Kidney epithelial cell (primary cell): ENCODE measurements around the gene OSTF1. TPM values are rescaled to one million over a fixed set of nuclear protein-coding genes. Genes with fewer than 3 reads are reported as not detected.

Experiments used
- DNase-seq: peaks from one replicate; pipeline ENCODE4 v3.0.0-alpha.2; 2010; ENCODE audit warnings: low read depth
- H3K27me3 ChIP-seq: 2 replicates; pipeline ENCODE4 v1.6.0; 2011; ENCODE audit warnings: low read length; ENCODE audit not compliant: control insufficient read depth, insufficient read depth
- H3K36me3 ChIP-seq: 2 replicates; pipeline ENCODE4 v1.5.1; 2011; ENCODE audit warnings: low read length; ENCODE audit not compliant: control insufficient read depth, insufficient read depth
- H3K4me3 ChIP-seq: 2 replicates; pipeline ENCODE4 v1.5.1; 2011; ENCODE audit warnings: low read depth, mild to moderate bottlenecking, control low read depth, low read length
- total RNA-seq: library from RNA; depleted of rRNA; stranded (reverse); fragments of >200 nt; gene quantifications from 2 replicates; pipeline ENCODE4 v1.2.3, GENCODE V29; 2015
- TF ChIP-seq, protein P1 (sequence below): IDR thresholded peaks from 2 replicates; pipeline ENCODE4 v1.5.1; 2011; ENCODE audit warnings: mild to moderate bottlenecking, moderate library complexity, low read length, control low read depth, inconsistent platforms; ENCODE audit not compliant: insufficient read depth, poor library complexity, severe bottlenecking

Gene OSTF1
- total RNA-seq, 1 donor from 2014 or later = 12.3 TPM

GRCh38 chr9:75047506-75047905 lies 40.8 kb upstream of the OSTF1 start:
- H3K4me3 ChIP-seq = no peak overlapping the region
- TF ChIP-seq, protein P1, sequence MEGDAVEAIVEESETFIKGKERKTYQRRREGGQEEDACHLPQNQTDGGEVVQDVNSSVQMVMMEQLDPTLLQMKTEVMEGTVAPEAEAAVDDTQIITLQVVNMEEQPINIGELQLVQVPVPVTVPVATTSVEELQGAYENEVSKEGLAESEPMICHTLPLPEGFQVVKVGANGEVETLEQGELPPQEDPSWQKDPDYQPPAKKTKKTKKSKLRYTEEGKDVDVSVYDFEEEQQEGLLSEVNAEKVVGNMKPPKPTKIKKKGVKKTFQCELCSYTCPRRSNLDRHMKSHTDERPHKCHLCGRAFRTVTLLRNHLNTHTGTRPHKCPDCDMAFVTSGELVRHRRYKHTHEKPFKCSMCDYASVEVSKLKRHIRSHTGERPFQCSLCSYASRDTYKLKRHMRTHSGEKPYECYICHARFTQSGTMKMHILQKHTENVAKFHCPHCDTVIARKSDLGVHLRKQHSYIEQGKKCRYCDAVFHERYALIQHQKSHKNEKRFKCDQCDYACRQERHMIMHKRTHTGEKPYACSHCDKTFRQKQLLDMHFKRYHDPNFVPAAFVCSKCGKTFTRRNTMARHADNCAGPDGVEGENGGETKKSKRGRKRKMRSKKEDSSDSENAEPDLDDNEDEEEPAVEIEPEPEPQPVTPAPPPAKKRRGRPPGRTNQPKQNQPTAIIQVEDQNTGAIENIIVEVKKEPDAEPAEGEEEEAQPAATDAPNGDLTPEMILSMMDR = no peak
- no peaks in the 10 kb centered on the region for H3K36me3 ChIP-seq
- no peak for DNase-seq
- no peaks in the 10 kb centered on the region for H3K27me3 ChIP-seq

DNA sequence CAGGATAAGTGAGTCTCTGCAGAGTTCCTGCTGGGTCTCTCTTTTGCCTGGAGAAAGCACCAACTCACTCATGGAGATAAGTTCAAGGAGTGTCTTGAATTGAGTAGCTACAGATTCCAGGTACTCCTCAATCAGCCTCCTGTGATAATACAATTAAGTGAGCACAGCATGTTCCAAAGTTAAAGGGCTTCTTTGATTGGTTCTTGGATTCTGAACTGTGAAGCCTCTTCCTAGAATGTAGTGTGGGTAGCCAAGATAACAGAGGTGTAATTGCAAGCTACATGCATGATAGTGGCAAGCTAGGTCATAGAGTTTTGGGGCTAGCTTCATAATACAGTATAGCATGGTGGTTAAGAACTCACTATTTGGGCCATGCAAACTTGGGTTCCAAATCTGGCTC lies 37.0 kb upstream of the OSTF1 start:
- TF ChIP-seq, protein P1 = no peak
- H3K27me3 ChIP-seq = no peaks in the 10 kb centered on the region
- no peaks in the 10 kb centered on the region for H3K36me3 ChIP-seq
- DNase-seq = no peak
- no peak overlapping the region for H3K4me3 ChIP-seq

DNA sequence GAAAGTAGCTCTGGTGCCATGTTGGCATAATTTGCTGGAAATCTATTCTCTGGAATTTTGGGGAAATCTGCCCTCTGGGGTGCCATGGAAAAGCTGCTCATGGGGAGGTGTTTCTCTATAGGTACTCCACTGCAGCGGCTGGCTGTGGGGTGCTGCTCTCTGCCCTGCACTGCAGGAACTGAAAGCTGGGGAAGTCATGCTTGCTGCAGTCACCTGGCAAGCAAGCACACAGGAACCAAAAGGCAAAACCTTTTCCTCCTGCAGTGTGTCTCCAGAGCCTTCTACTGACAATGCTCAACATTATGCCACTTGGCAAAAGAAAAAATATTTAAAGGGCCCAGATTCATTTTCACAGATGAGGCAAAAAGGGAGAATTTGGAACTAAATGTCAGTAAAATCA lies 34.4 kb upstream of the OSTF1 start:
- Histone ChIP-seq H3K27me3 (no peaks in the 10 kb centered on the region), H3K36me3 (no peaks in the 10 kb centered on the region), H3K4me3 (no peak overlapping the region)
- TF ChIP-seq, protein P1 = no peak
- no peak for DNase-seq

DNA sequence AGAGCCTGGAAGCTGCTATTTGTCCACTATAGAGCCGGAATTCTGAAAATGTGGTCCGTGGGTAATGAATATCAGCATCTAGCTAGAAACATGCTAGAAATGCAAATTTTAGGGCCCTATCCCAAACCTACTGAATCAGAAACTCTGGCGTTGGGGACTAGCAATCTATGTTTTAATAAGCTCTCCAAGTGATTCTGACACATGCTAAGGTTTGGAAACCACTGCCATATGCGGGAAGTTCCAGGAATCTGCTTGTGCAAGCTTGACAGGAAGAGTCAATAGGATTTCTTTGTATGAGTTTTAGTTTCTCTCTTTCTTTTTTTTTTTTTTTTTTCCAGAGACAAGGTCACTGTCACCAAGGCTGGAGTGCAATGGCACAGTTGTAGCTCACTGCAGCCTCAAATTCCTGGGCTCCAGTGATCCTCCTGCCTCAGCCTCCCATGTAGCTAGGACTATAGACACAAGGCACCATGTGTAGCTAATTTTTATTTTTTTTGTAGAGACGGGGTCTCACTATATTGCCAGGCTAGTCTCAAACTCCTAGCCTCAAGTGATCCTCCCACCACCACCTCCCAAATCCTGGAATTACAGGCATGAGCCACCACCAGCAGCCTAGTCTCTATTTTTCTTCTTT lies 33.8 kb upstream of the OSTF1 start:
- no peaks in the 10 kb centered on the region for H3K36me3 ChIP-seq
- H3K27me3 ChIP-seq = no peaks in the 10 kb centered on the region
- no peak overlapping the region for H3K4me3 ChIP-seq
- no peak for DNase-seq
- TF ChIP-seq, protein P1 = no peak

DNA sequence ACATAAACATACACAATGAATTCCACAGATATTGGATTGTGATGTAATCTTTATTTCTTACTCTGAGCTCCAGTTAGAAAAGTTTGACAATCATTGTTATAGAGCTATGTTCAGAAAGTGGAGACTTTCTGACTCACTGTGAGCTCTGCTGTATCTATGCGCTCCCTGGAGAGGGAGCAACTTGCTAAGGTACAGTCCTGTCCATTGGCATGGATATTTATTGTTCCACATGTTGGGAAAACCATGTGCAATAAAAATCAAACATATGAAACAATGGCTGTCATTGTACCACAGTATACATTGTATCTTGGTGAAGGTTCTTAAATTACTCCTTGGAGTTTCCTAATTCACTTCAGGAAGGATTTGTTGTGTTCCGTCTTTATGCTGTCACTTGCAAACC lies 27.1 kb upstream of the OSTF1 start:
- no peak overlapping the region for H3K4me3 ChIP-seq
- no peak for DNase-seq
- TF ChIP-seq, protein P1 = no peak
- H3K27me3 ChIP-seq = no peaks in the 10 kb centered on the region
- no peaks in the 10 kb centered on the region for H3K36me3 ChIP-seq
